Measurements from ENCODE around the gene MYRF.

- no peak for TF ChIP-seq CTCF (CRISPR knock-in tag; IDR thresholded peaks at IDR 0.05)
- TF ChIP-seq IRX3 (CRISPR knock-in tag; IDR thresholded peaks at IDR 0.05; ENCODE audit: borderline replicate concordance, low read depth), result no peak
- TF ChIP-seq ZNF18 (CRISPR knock-in tag; IDR thresholded peaks at IDR 0.05; ENCODE audit: insufficient replicate concordance), result no peak
- no peak for TF ChIP-seq POLR2AphosphoS5 (IDR thresholded peaks at IDR 0.05; ENCODE audit: low read depth, low read length)
- TF ChIP-seq, protein P1, sequence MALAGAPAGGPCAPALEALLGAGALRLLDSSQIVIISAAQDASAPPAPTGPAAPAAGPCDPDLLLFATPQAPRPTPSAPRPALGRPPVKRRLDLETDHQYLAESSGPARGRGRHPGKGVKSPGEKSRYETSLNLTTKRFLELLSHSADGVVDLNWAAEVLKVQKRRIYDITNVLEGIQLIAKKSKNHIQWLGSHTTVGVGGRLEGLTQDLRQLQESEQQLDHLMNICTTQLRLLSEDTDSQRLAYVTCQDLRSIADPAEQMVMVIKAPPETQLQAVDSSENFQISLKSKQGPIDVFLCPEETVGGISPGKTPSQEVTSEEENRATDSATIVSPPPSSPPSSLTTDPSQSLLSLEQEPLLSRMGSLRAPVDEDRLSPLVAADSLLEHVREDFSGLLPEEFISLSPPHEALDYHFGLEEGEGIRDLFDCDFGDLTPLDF (CRISPR knock-in tag; IDR thresholded peaks at IDR 0.05), result no peak
- no peak for TF ChIP-seq PATZ1 (CRISPR knock-in tag; IDR thresholded peaks at IDR 0.05)
- TF ChIP-seq ZNF501 (CRISPR knock-in tag; IDR thresholded peaks at IDR 0.05), result no peak
- TF ChIP-seq, protein P2, sequence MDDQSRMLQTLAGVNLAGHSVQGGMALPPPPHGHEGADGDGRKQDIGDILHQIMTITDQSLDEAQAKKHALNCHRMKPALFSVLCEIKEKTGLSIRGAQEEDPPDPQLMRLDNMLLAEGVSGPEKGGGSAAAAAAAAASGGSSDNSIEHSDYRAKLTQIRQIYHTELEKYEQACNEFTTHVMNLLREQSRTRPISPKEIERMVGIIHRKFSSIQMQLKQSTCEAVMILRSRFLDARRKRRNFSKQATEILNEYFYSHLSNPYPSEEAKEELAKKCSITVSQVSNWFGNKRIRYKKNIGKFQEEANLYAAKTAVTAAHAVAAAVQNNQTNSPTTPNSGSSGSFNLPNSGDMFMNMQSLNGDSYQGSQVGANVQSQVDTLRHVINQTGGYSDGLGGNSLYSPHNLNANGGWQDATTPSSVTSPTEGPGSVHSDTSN (CRISPR knock-in tag; IDR thresholded peaks at IDR 0.05; ENCODE audit: borderline replicate concordance), result no peak
- TF ChIP-seq ZBTB37 (CRISPR knock-in tag; IDR thresholded peaks at IDR 0.05), result no peak
These were observed 8.8 kb upstream of the MYRF start for GRCh38 chr11:61743486-61744095.

Data from HepG2 (cell line).